ENCODE measurements around the gene TECPR1. TPM values are rescaled to one million over a fixed set of nuclear protein-coding genes. Genes with fewer than 3 reads are reported as not detected.

Gene TECPR1
- polyA plus RNA-seq, 1 experiment = 2.7 TPM

DNA sequence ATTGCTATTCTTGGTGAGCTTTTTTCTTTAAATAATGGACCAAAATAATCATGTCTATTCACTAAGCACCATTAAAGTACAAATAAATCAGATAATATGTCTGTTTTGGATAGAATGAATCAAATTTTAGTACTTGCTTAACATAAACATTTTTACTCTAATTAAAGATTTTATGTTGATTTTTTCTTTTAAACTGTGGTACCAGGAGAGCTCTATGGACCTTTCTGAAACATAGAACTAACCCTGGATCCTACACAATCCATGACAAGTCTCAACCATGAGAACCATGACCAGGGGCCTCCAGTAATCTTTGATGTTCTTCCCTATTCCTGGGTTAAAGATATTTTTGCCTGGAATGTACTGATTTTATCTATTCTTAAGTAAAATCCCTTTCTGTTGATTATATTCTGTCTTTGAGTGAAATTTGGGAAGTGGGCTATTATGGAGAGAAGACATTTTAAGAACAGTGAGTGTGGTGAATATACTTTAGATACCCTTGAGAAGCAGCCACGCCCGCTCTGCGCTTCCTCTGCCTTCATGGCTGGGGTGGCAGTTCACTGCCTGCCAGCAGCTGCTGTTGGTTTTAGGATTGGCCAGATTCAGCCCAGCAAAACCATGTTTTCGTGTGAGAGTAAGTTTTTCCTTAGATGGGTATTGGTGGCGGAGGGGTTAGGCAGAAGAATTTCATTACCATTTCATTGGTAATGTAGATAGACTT is 83.0 kb downstream of the TECPR1 start:
- POLR2A ChIA-PET = no interaction called here
- no peaks in the 10 kb centered on the region for H3K27me3 ChIP-seq (ENCODE audit: control insufficient read depth, insufficient read depth, low read length)
- TF ChIP-seq, protein P1, sequence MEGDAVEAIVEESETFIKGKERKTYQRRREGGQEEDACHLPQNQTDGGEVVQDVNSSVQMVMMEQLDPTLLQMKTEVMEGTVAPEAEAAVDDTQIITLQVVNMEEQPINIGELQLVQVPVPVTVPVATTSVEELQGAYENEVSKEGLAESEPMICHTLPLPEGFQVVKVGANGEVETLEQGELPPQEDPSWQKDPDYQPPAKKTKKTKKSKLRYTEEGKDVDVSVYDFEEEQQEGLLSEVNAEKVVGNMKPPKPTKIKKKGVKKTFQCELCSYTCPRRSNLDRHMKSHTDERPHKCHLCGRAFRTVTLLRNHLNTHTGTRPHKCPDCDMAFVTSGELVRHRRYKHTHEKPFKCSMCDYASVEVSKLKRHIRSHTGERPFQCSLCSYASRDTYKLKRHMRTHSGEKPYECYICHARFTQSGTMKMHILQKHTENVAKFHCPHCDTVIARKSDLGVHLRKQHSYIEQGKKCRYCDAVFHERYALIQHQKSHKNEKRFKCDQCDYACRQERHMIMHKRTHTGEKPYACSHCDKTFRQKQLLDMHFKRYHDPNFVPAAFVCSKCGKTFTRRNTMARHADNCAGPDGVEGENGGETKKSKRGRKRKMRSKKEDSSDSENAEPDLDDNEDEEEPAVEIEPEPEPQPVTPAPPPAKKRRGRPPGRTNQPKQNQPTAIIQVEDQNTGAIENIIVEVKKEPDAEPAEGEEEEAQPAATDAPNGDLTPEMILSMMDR (IDR thresholded peaks at IDR 0.05; ENCODE audit: insufficient read depth, low read depth, low read length) = no peak
- H3K4me3 ChIP-seq (ENCODE audit: low read depth, low read length) = no peak overlapping the region
- peaks cover 1% of the 10 kb centered on the region; the same call in 1 of the 2 replicates for H3K36me3 ChIP-seq (ENCODE audit: control insufficient read depth, insufficient read depth, low read length)
- DNase-seq (ENCODE audit: low read depth) = no peak
- CTCF ChIA-PET = interaction anchor here (0.6 to 10.5 kb wide), 35 partner anchors 9 to 673 kb away, joined by 3 to 291 read pairs (median 8); partner anchors contain the start of gene LMTK2

DNA sequence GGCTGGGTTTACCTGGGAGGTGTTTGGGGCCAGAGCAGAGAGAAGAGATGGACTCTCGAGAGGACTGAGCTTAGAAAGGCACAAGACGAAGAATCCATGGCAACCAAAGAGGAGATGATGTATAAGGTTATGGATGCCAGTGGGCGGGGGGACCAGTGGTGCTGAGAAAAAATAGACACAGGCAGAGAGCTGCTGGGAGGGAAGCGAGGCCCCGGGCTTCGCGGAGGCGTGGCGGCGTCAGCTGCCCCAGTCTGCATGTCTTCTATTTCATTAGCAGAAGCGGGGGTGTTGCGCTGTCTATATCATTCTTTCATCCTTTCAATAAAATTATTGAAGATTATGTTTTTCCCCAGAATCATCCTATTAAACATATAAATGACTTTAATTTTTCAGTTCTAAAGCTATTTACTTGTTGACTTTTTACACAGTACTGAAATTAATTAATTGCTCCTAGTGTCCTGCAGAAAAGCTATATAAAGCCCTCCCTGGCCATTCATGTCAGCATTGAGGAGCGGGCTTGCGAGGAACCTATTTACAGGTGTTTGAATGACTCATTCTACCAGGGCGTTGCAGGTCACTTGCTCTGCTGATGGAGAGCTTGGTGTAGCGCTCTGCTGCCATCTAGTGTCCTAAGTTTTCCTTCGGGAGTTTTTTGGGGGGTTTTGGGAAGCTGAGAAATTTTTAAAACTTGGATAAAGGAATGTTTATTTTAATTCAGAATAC is 83.7 kb downstream of the TECPR1 start:
- DNase-seq (ENCODE audit: low read depth) = no peak
- CTCF ChIA-PET = interaction anchor here (0.6 to 10.5 kb wide), 39 partner anchors 9 to 674 kb away, joined by 3 to 291 read pairs (median 6); partner anchors contain the start of gene LMTK2
- POLR2A ChIA-PET = no interaction called here
- Histone ChIP-seq H3K27me3 (ENCODE audit: control insufficient read depth, insufficient read depth, low read length) (no peaks in the 10 kb centered on the region), H3K4me3 (ENCODE audit: low read depth, low read length) (no peak overlapping the region), H3K36me3 (ENCODE audit: control insufficient read depth, insufficient read depth, low read length) (peaks cover 1% of the 10 kb centered on the region; the same call in 1 of the 2 replicates)
- TF ChIP-seq, protein P1 (IDR thresholded peaks at IDR 0.05; ENCODE audit: insufficient read depth, low read depth, low read length) = peak; percentile 82

DNA sequence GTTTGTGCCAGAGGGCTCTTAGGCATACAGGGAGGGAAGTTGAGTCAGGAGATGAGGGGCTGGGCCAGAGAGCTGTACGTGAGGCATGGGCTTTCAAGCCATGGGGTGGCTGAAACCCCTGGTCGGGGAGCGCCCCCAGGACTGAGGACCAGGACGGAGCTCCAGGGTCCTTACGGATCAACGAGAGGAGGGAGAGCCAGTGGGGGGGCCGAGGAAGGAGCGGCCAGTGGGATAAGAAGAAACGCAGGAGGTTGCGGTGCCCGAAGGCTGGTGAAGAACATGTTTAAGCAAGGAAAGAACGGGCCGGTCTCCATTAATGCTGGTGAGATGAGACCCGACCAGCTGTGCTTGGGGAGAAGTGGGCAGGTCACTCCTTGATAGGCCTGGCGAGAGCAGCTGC is 84.4 kb downstream of the TECPR1 start:
- ChIA-PET POLR2A (no interaction called here), CTCF (interaction anchor here (0.7 to 10.5 kb wide), 23 partner anchors 9 to 156 kb away, joined by 3 to 291 read pairs (median 9); partner anchors contain the start of gene LMTK2)
- Histone ChIP-seq H3K4me3 (ENCODE audit: low read depth, low read length) (no peak overlapping the region), H3K27me3 (ENCODE audit: control insufficient read depth, insufficient read depth, low read length) (no peaks in the 10 kb centered on the region), H3K36me3 (ENCODE audit: control insufficient read depth, insufficient read depth, low read length) (peaks cover 1% of the 10 kb centered on the region; the same call in 1 of the 2 replicates)
- TF ChIP-seq, protein P1 (IDR thresholded peaks at IDR 0.05; ENCODE audit: insufficient read depth, low read depth, low read length) = no peak
- no peak for DNase-seq (ENCODE audit: low read depth)

DNA sequence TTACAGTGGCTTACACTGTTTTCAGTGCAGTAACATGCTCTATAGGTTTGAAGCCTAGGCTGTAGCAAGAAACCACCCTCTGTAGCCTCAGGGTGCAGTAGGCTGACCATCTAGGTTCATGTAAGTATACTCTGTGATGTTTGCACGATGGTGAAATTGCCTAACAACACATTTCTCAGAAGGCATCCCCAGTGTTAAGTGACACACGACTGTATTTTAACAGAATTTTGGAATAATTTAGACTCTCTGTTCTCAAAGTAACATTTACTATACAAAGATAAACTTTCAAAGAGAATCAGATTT is 85.4 kb downstream of the TECPR1 start:
- CTCF ChIA-PET = interaction anchor here (0.9 to 10.5 kb wide), 7 partner anchors 30 to 146 kb away, joined by 4 to 291 read pairs (median 7); partner anchors contain the start of gene LMTK2

More for the DNA sequence above, 85.4 kb downstream of the TECPR1 start:
- Histone ChIP-seq H3K27me3 (ENCODE audit: control insufficient read depth, insufficient read depth, low read length) (no peaks in the 10 kb centered on the region), H3K36me3 (ENCODE audit: control insufficient read depth, insufficient read depth, low read length) (no peaks in the 10 kb centered on the region; the same call in 1 of the 2 replicates), H3K4me3 (ENCODE audit: low read depth, low read length) (no peak overlapping the region)
- TF ChIP-seq, protein P1 (IDR thresholded peaks at IDR 0.05; ENCODE audit: insufficient read depth, low read depth, low read length) = no peak
- no peak for DNase-seq (ENCODE audit: low read depth)
- POLR2A ChIA-PET = no interaction called here
